ENCODE measurements around the gene BMP4. TPM values are rescaled to one million over a fixed set of nuclear protein-coding genes. Genes with fewer than 3 reads are reported as not detected.

The BMP4 gene
- polyA plus RNA-seq, 1 donor (not counting 4 experiments of a cell fraction or from before 2014, with no cell fraction given) = 6.5 TPM

DNA sequence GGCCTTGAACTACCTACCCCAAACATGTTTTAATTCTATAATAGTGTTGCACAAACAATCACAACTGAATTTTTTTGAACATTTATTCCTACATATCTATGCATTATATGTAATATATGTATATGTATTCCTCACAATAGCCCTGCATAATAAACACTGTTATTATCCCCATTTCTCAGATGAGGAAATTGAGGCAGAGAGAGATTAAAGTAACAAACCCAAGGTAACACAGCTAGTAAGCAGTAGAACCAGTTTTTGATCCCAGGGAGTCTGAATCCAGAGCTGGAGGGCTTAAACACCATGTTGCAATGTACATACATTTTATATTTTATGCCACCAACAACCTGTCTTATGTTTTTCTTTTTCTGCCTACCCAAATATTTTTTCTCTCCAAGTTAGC, 26.5 kb upstream of the BMP4 start:
- H3K4me1 ChIP-seq (ENCODE audit: control insufficient read depth, extremely low read depth, insufficient read depth, low read length) = no peaks in the 10 kb centered on the region
- no peak for TF ChIP-seq EZH2 (IDR thresholded peaks at IDR 0.05; ENCODE audit: low read length)
- TF ChIP-seq CTCF (optimal IDR thresholded peaks at IDR 0.05 in 1 of 3, IDR thresholded peaks at IDR 0.05 in 1 of 3, conservative IDR thresholded peaks at IDR 0.05 in 1 of 3; ENCODE audit: extremely low read depth in 1 of 3, insufficient read depth in 2 of 3, low read length in 3 of 3) = no peak
- FAIRE-seq (no peak), DNase-seq (ENCODE audit: low read depth, low spot score) (no peak)
- no peaks in the 10 kb centered on the region for H3K27me3 ChIP-seq (ENCODE audit: control insufficient read depth, extremely low read depth, insufficient read depth, low read length)
- no peak overlapping the region for H3K27ac ChIP-seq (ENCODE audit: control insufficient read depth, insufficient read depth, low read length)
- dilution Hi-C loops (cut with MboI; ENCODE audit: extremely low pct_ligation_motif_present, low sequenced_read_pairs) = no loop called here
- no peaks in the 10 kb centered on the region for H3K36me3 ChIP-seq (ENCODE audit: control insufficient read depth in 2 of 2, extremely low read depth in 1 of 2, insufficient read depth in 2 of 2, low read length in 2 of 2)
- no peak overlapping the region for H2AFZ ChIP-seq (ENCODE audit: control insufficient read depth, low read length)
- no peaks in the 10 kb centered on the region for H3K79me2 ChIP-seq (ENCODE audit: control insufficient read depth, insufficient read depth, low read length)
- no peaks in the 10 kb centered on the region for H4K20me1 ChIP-seq (ENCODE audit: control insufficient read depth, extremely low read depth, insufficient read depth, low read length)
- H3K9ac ChIP-seq (ENCODE audit: control insufficient read depth, extremely low read depth, insufficient read depth, low read length) = no peak overlapping the region
- H3K9me3 ChIP-seq (ENCODE audit: control insufficient read depth, low read depth, low read length) = no peaks in the 10 kb centered on the region
- H3K9me1 ChIP-seq (ENCODE audit: control insufficient read depth, extremely low read depth, insufficient read depth, low read length) = no peaks in the 10 kb centered on the region
- H3K4me3 ChIP-seq (ENCODE audit: control insufficient read depth in 2 of 3, extremely low read depth in 1 of 3, insufficient read depth in 2 of 3, low read depth in 1 of 3, low read length in 3 of 3) = no peak overlapping the region
- H3K4me2 ChIP-seq (ENCODE audit: control insufficient read depth, extremely low read depth, insufficient read depth, low read depth, low read length) = no peak overlapping the region

- Histone ChIP-seq H3K27ac (ENCODE audit: control insufficient read depth, insufficient read depth, low read length) (no peak overlapping the region), H3K79me2 (ENCODE audit: control insufficient read depth, insufficient read depth, low read length) (no peaks in the 10 kb centered on the region), H4K20me1 (ENCODE audit: control insufficient read depth, extremely low read depth, insufficient read depth, low read length) (no peaks in the 10 kb centered on the region), H3K36me3 (ENCODE audit: control insufficient read depth in 2 of 2, extremely low read depth in 1 of 2, insufficient read depth in 2 of 2, low read length in 2 of 2) (no peaks in the 10 kb centered on the region), H3K9me1 (ENCODE audit: control insufficient read depth, extremely low read depth, insufficient read depth, low read length) (no peaks in the 10 kb centered on the region), H3K27me3 (ENCODE audit: control insufficient read depth, extremely low read depth, insufficient read depth, low read length) (no peaks in the 10 kb centered on the region), H3K4me2 (ENCODE audit: control insufficient read depth, extremely low read depth, insufficient read depth, low read depth, low read length) (no peak overlapping the region), H3K4me3 (ENCODE audit: control insufficient read depth in 2 of 3, extremely low read depth in 1 of 3, insufficient read depth in 2 of 3, low read depth in 1 of 3, low read length in 3 of 3) (no peak overlapping the region), H3K4me1 (ENCODE audit: control insufficient read depth, extremely low read depth, insufficient read depth, low read length) (no peaks in the 10 kb centered on the region), H3K9me3 (ENCODE audit: control insufficient read depth, low read depth, low read length) (no peaks in the 10 kb centered on the region), H3K9ac (ENCODE audit: control insufficient read depth, extremely low read depth, insufficient read depth, low read length) (no peak overlapping the region), H2AFZ (ENCODE audit: control insufficient read depth, low read length) (no peak overlapping the region)
- no peak for DNase-seq (ENCODE audit: low read depth, low spot score)
- no peak for TF ChIP-seq CTCF (optimal IDR thresholded peaks at IDR 0.05 in 1 of 3, IDR thresholded peaks at IDR 0.05 in 1 of 3, conservative IDR thresholded peaks at IDR 0.05 in 1 of 3; ENCODE audit: extremely low read depth in 1 of 3, insufficient read depth in 2 of 3, low read length in 3 of 3)
- no peak for TF ChIP-seq EZH2 (IDR thresholded peaks at IDR 0.05; ENCODE audit: low read length)
- dilution Hi-C loops (cut with MboI; ENCODE audit: extremely low pct_ligation_motif_present, low sequenced_read_pairs) = no loop called here
- no peak for FAIRE-seq
These were observed 25.9 kb upstream of the BMP4 start for GRCh38 chr14:53982546-53982945.
